Lower leg skin (tissue), 3 donors: ENCODE data around the gene ZNF615.

ENCODE experiments used
- POLR2A ChIP-seq, 2 donors: fragments of 450-650 bp; IDR thresholded peaks; one replicate each; pipeline ENCODE4 v1.6.1; 2016 to 2017; ENCODE audit warnings: antibody characterized with exemption in 2 of 2, mild to moderate bottlenecking in 1 of 2, moderate library complexity in 1 of 2
- TF ChIP-seq, protein P1 (sequence below), 3 donors: fragments of 450-650 bp; IDR thresholded peaks; one replicate each; pipeline ENCODE4 v1.5.1; 2016; ENCODE audit warnings: antibody characterized with exemption in 3 of 3, mild to moderate bottlenecking in 3 of 3, moderate library complexity in 2 of 3

- TF ChIP-seq, protein P1, sequence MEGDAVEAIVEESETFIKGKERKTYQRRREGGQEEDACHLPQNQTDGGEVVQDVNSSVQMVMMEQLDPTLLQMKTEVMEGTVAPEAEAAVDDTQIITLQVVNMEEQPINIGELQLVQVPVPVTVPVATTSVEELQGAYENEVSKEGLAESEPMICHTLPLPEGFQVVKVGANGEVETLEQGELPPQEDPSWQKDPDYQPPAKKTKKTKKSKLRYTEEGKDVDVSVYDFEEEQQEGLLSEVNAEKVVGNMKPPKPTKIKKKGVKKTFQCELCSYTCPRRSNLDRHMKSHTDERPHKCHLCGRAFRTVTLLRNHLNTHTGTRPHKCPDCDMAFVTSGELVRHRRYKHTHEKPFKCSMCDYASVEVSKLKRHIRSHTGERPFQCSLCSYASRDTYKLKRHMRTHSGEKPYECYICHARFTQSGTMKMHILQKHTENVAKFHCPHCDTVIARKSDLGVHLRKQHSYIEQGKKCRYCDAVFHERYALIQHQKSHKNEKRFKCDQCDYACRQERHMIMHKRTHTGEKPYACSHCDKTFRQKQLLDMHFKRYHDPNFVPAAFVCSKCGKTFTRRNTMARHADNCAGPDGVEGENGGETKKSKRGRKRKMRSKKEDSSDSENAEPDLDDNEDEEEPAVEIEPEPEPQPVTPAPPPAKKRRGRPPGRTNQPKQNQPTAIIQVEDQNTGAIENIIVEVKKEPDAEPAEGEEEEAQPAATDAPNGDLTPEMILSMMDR (IDR thresholded peaks at IDR 0.05), result no peak
- TF ChIP-seq POLR2A (IDR thresholded peaks at IDR 0.05), result no peak
These were observed at the start of gene ZNF615 for GRCh38 chr19:52007806-52008557.
